AG09319 (cell line): ENCODE results near the gene KCNH4.

ENCODE experiments used
- DNase-seq: peaks from one replicate; pipeline ENCODE4 v3.0.0-alpha.2; 2010; ENCODE audit warnings: low read depth; ENCODE audit errors: extremely low read depth
- CTCF ChIP-seq: IDR thresholded peaks from 2 replicates; pipeline ENCODE4 v1.5.1; 2011; ENCODE audit warnings: low read depth, mild to moderate bottlenecking, inconsistent platforms, low read length, moderate library complexity

The KCNH4 gene

GRCh38 chr17:42138749-42139492, 42.0 kb downstream of the KCNH4 start:
- no peak for DNase-seq
- TF ChIP-seq CTCF, result no peak

GRCh38 chr17:42136654-42137051, 44.3 kb downstream of the KCNH4 start:
- TF ChIP-seq CTCF, result no peak
- DNase-seq, result no peak

- TF ChIP-seq CTCF, result no peak
- no peak for DNase-seq
These were observed 45.0 kb downstream of the KCNH4 start for GRCh38 chr17:42135664-42136653.

GRCh38 chr17:42135151-42135550, 45.8 kb downstream of the KCNH4 start:
- no peak for DNase-seq
- TF ChIP-seq CTCF, result no peak

GRCh38 chr17:42133461-42134041, 47.4 kb downstream of the KCNH4 start:
- no peak for DNase-seq
- no peak for TF ChIP-seq CTCF

- no peak for TF ChIP-seq CTCF
- DNase-seq, result peak; percentile 49
These were observed 48.0 kb downstream of the KCNH4 start for GRCh38 chr17:42132941-42133340.
